Lower leg skin (tissue), 3 donors: ENCODE measurements around the gene LGALS12.

Source experiments
- CTCF ChIP-seq, 3 donors: fragments of 450-650 bp; IDR thresholded peaks; one replicate each; pipeline ENCODE4 v1.5.1; 2016; ENCODE audit warnings: antibody characterized with exemption in 3 of 3, mild to moderate bottlenecking in 3 of 3, moderate library complexity in 2 of 3
- POLR2A ChIP-seq, 2 donors: fragments of 450-650 bp; IDR thresholded peaks; one replicate each; pipeline ENCODE4 v1.6.1; 2016 to 2017; ENCODE audit warnings: antibody characterized with exemption in 2 of 2, mild to moderate bottlenecking in 1 of 2, moderate library complexity in 1 of 2

- TF ChIP-seq CTCF (IDR thresholded peaks at IDR 0.05) (no peak), POLR2A (IDR thresholded peaks at IDR 0.05) (no peak)
Observed at GRCh38 chr11:63557570-63557969, 51.7 kb downstream of the LGALS12 start.
